Measurements from ENCODE around the gene DYNC1I2.

GRCh38 chr2:171745141-171745540 is 57.9 kb downstream of the DYNC1I2 start:
- TF ChIP-seq CTCF (conservative IDR thresholded peaks at IDR 0.05; ENCODE audit: low read depth, low read length) = no peak
- no peak for TF ChIP-seq EZH2phosphoT487 (IDR thresholded peaks at IDR 0.05; ENCODE audit: borderline replicate concordance, low read length)
- TF ChIP-seq EZH2 (IDR thresholded peaks at IDR 0.05; ENCODE audit: low read length, unreplicated experiment) = no peak

All from PC-3 (cell line).